IMR-90 (cell line): ENCODE results near the gene KCNMA1. TPM values are rescaled to one million over a fixed set of nuclear protein-coding genes. Genes with fewer than 3 reads are reported as not detected.

Experiments used
- ATAC-seq: fragments of 200-7000 bp; cut with Tn5 transposase; 2 replicates; pipeline ENCODE4 v1.9.1; 2020; ENCODE audit warnings: low read depth, mild to moderate bottlenecking, moderate library complexity
- BruUV-seq: library from RNA; stranded (reverse); fragments of 400-500 nt; replicated peaks from 2 replicates; lab custom pipeline; 2021; lab: Mats Ljungman, UMichigan
- CTCF ChIA-PET: fragments of 300-600 bp; formaldehyde crosslinking; extraction: SDS; loops from one replicate; lab custom pipeline; 2021; ENCODE audit warnings: antibody characterized with exemption; lab: Yijun Ruan, JAX
- POLR2A ChIA-PET: fragments of 300-600 bp; sonication (Branson Sonifier 250); formaldehyde crosslinking; loops from one replicate; lab custom pipeline; 2022; ENCODE audit warnings: antibody characterized with exemption; ENCODE audit not compliant: unreplicated experiment; lab: Charles Lee
- DNase-seq: peaks from one replicate; pipeline ENCODE4 v3.0.0; 2013
- H2AFZ ChIP-seq: replicated peaks from 2 replicates; pipeline ENCODE3; 2013; ENCODE audit warnings: low read length, mild to moderate bottlenecking; ENCODE audit not compliant: poor library complexity
- H2AK5ac ChIP-seq: 2 replicates; pipeline ENCODE4 v1.6.1; 2013; ENCODE audit warnings: low read depth, low read length, inconsistent platforms
- H2AK9ac ChIP-seq: replicated peaks from 2 replicates; pipeline ENCODE3; 2013; ENCODE audit warnings: mild to moderate bottlenecking, low read depth, low read length, moderate library complexity; ENCODE audit not compliant: poor library complexity
- H2BK120ac ChIP-seq: 2 replicates; pipeline ENCODE4 v1.6.1; 2013; ENCODE audit warnings: low read depth, low read length, inconsistent platforms
- H2BK15ac ChIP-seq: 3 replicates; pipeline ENCODE4 v1.6.1; 2013; ENCODE audit warnings: low read depth, low read length, inconsistent platforms
- H2BK20ac ChIP-seq: 2 replicates; pipeline ENCODE4 v1.6.1; 2013; ENCODE audit warnings: low read depth, mild to moderate bottlenecking, inconsistent platforms, low read length, moderate library complexity
- H2BK5ac ChIP-seq: 2 replicates; pipeline ENCODE4 v1.6.1; 2013; ENCODE audit warnings: mild to moderate bottlenecking, low read depth, low read length, inconsistent platforms; ENCODE audit not compliant: poor library complexity, severe bottlenecking
- H3K14ac ChIP-seq: replicated peaks from 2 replicates; pipeline ENCODE4 v1.6.1; 2013; ENCODE audit warnings: low read depth, low read length, inconsistent platforms
- H3K18ac ChIP-seq: 2 replicates; pipeline ENCODE4 v1.6.1; 2013; ENCODE audit warnings: low read depth, low read length, control low read depth
- H3K23ac ChIP-seq: 2 replicates; pipeline ENCODE4 v1.6.1; 2013; ENCODE audit warnings: low read depth, low read length, inconsistent platforms
- H3K27ac ChIP-seq: 2 replicates; pipeline ENCODE4 v1.5.1; 2013; ENCODE audit warnings: mild to moderate bottlenecking, control low read depth, low read length; ENCODE audit not compliant: insufficient read depth
- H3K27me3 ChIP-seq: 2 replicates; pipeline ENCODE4 v1.6.1; 2013; ENCODE audit warnings: low read length; ENCODE audit not compliant: control insufficient read depth, insufficient read depth
- H3K36me3 ChIP-seq: 2 replicates; pipeline ENCODE4 v1.6.1; 2013; ENCODE audit warnings: low read length, mixed read lengths; ENCODE audit not compliant: control insufficient read depth, insufficient read depth
- H3K4ac ChIP-seq: 2 replicates; pipeline ENCODE4 v1.6.1; 2013; ENCODE audit warnings: low read depth, low read length, inconsistent platforms
- H3K4me1 ChIP-seq: 2 replicates; pipeline ENCODE4 v1.6.1; 2013; ENCODE audit warnings: low read length, mixed read lengths; ENCODE audit not compliant: control insufficient read depth, insufficient read depth
- H3K4me2 ChIP-seq: 2 replicates; pipeline ENCODE4 v1.6.1; 2013; ENCODE audit warnings: low read depth, mild to moderate bottlenecking, control low read depth, low read length, moderate library complexity
- H3K4me3 ChIP-seq: 2 replicates; pipeline ENCODE4 v1.5.1; 2013; ENCODE audit warnings: low read depth, mild to moderate bottlenecking, control low read depth, low read length, moderate library complexity; ENCODE audit not compliant: insufficient read depth
- H3K56ac ChIP-seq: 2 replicates; pipeline ENCODE4 v1.6.1; 2013; ENCODE audit warnings: low read length, inconsistent platforms; ENCODE audit not compliant: insufficient read depth; ENCODE audit errors: extremely low read depth
- H3K79me1 ChIP-seq, 2 experiments: 2 replicates each; pipeline ENCODE4 v1.6.1; 2013; ENCODE audit warnings: low read length in 2 of 2, inconsistent platforms in 1 of 2, low read depth in 1 of 2
- H3K9ac ChIP-seq: 2 replicates; pipeline ENCODE4 v1.6.1; 2013; ENCODE audit warnings: low read depth, low read length, control low read depth
- H3K9me1 ChIP-seq: 2 replicates; pipeline ENCODE4 v1.6.1; 2013; ENCODE audit warnings: low read length, inconsistent platforms; ENCODE audit not compliant: insufficient read depth
- H3K9me3 ChIP-seq: 2 replicates; pipeline ENCODE4 v1.6.1; 2013; ENCODE audit warnings: low read length; ENCODE audit not compliant: control insufficient read depth, insufficient read depth
- H4K20me1 ChIP-seq: 2 replicates; pipeline ENCODE4 v1.6.1; 2013; ENCODE audit warnings: low read length, inconsistent platforms; ENCODE audit not compliant: insufficient read depth
- H4K5ac ChIP-seq: 2 replicates; pipeline ENCODE4 v1.6.1; 2013; ENCODE audit warnings: mild to moderate bottlenecking, low read depth, low read length, control low read depth
- H4K8ac ChIP-seq, 2 experiments: 2 replicates each; pipeline ENCODE4 v1.6.1; 2013; ENCODE audit warnings: low read depth in 2 of 2, low read length in 2 of 2, control low read depth in 1 of 2, inconsistent platforms in 1 of 2
- H4K91ac ChIP-seq: 2 replicates; pipeline ENCODE4 v1.6.1; 2013; ENCODE audit warnings: low read depth, low read length, inconsistent platforms; ENCODE audit not compliant: insufficient read depth
- CEBPB ChIP-seq: IDR thresholded peaks from 2 replicates; pipeline ENCODE4 v1.6.1; 2012; ENCODE audit warnings: low read depth, low read length, improper control_type of control experiment
- CHD1 ChIP-seq: IDR thresholded peaks from 2 replicates; pipeline ENCODE4 v1.6.1; 2012; ENCODE audit warnings: low read depth, low read length, improper control_type of control experiment
- FOS ChIP-seq: fragments of 150-350 bp; IDR thresholded peaks from 2 replicates; pipeline ENCODE4 v1.6.1; 2016; ENCODE audit warnings: low read depth, low read length
- MXI1 ChIP-seq: IDR thresholded peaks from 2 replicates; pipeline ENCODE4 v1.6.1; 2012; ENCODE audit warnings: low read depth, mild to moderate bottlenecking, low read length, moderate library complexity, borderline replicate concordance
- POLR2A ChIP-seq: IDR thresholded peaks from 2 replicates; pipeline ENCODE4 v1.6.1; 2012; ENCODE audit warnings: mild to moderate bottlenecking, low read depth, low read length
- RCOR1 ChIP-seq: IDR thresholded peaks from 2 replicates; pipeline ENCODE4 v1.6.1; 2012; ENCODE audit warnings: mild to moderate bottlenecking, low read length, improper control_type of control experiment; ENCODE audit not compliant: insufficient replicate concordance
- SMC3 ChIP-seq: fragments of 150-350 bp; IDR thresholded peaks from 2 replicates; pipeline ENCODE4 v1.6.1; 2016; ENCODE audit warnings: low read depth, mild to moderate bottlenecking, antibody characterized with exemption, low read length, moderate library complexity
- WGBS, 2 experiments: methylation state at CpG; one replicate each; pipeline versions ENCODE4 v1.1.5 to v1.1.7; 2013; ENCODE audit warnings: missing lambda C conversion rate in 2 of 2; ENCODE audit not compliant: insufficient read length in 1 of 2; ENCODE audit errors: extremely low coverage in 2 of 2; 5-methylcytosine and 5-hydroxymethylcytosine counted together
- dilution Hi-C: fragments of 300-500 bp; cut with HindIII; formaldehyde crosslinking; loops from one replicate; pipeline ENCODE4 v1.14.3; 2018; ENCODE audit warnings: low sequenced_read_pairs; ENCODE audit not compliant: unreplicated experiment
- in situ Hi-C: fragments of 300-500 bp; cut with MboI; formaldehyde crosslinking; loops from 3 replicates; pipeline ENCODE4 v1.14.3; 2019; ENCODE audit warnings: low sequenced_read_pairs, inconsistent platforms, mixed read lengths
- intact Hi-C: fragments of 100-400 bp; cut with micrococcal nuclease; formaldehyde crosslinking; loops from 2 replicates; pipeline ENCODE4 v1.10.0; 2022
- polyA plus RNA-seq, 3 experiments: library from polyadenylated mRNA; depleted of rRNA; stranded (reverse); fragments of >200 nt; gene quantifications; 2 replicates each; pipeline ENCODE4 v1.2.3, GENCODE V29; 2012; ENCODE audit warnings: low replicate concordance in 1 of 3
- total RNA-seq: library from RNA; depleted of rRNA; stranded (reverse); fragments of >200 nt; gene quantifications from 2 replicates; pipeline ENCODE4 v1.2.3, GENCODE V29; 2012
- TF ChIP-seq, protein P1 (sequence below): conservative IDR thresholded peaks from 2 replicates; pipeline ENCODE4 v1.5.1; 2012; ENCODE audit warnings: mild to moderate bottlenecking, low read depth, low read length, improper control_type of control experiment

Gene KCNMA1
- total and polyA plus RNA-seq, 2 of the 4 experiments (the other 2 are of a cell fraction), result 25.6 to 29.6 TPM

DNA sequence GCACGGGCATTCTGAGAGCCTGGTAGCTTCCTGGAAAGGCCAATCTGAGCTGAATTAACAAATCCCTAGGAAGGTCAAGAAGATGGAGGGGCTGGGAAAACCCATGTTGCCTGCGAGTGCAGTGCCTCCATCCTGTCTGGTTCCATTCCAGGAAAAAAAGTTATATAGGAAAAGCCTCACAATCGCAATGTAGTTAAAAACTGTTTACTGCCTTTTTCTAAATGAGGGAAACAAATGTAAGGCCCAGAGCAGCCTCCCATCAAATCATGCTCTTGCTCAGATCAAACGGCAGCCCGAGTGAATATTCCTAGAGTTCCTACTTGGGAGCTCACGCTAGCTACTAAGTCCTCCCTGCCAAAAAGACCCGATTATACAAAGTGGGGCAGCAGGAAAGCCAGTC lies 179.9 kb downstream of the KCNMA1 start:
- no peak overlapping the region for H2BK5ac ChIP-seq
- dilution Hi-C loops (no loop called here), intact Hi-C loops (no loop called here), in situ Hi-C loops (no loop called here)
- ChIA-PET POLR2A (no interaction called here), CTCF (no interaction called here)
- no peak overlapping the region for H2AK9ac ChIP-seq
- H4K91ac ChIP-seq, result no peak overlapping the region
- WGBS, 2 experiments, result 80% methylated on average over 3 of the region's 7 CpGs; no CpG with 5 or more reads in 1 of the 2 experiments
- H2AK5ac ChIP-seq, result no peak overlapping the region
- H4K5ac ChIP-seq, result no peak overlapping the region
- no peak overlapping the region for H3K56ac ChIP-seq
- H3K4ac ChIP-seq, result no peak overlapping the region
- no peaks in the 10 kb centered on the region for H3K36me3 ChIP-seq
- H2BK120ac ChIP-seq, result no peak overlapping the region
- no peak overlapping the region for H3K27ac ChIP-seq
- no peaks in the 10 kb centered on the region for H4K20me1 ChIP-seq
- no peak overlapping the region for H4K8ac ChIP-seq
- no peak overlapping the region for H3K18ac ChIP-seq
- DNase-seq (no peak), ATAC-seq (no peak)
- H3K9ac ChIP-seq, result no peak overlapping the region
- no peak overlapping the region for H3K4me2 ChIP-seq
- no peak overlapping the region for H2BK20ac ChIP-seq
- H3K4me3 ChIP-seq, result no peak overlapping the region
- BruUV-seq, result no TSS peak
- H3K9me1 ChIP-seq, result peaks cover 11% of the 10 kb centered on the region
- TF ChIP-seq, protein P1, sequence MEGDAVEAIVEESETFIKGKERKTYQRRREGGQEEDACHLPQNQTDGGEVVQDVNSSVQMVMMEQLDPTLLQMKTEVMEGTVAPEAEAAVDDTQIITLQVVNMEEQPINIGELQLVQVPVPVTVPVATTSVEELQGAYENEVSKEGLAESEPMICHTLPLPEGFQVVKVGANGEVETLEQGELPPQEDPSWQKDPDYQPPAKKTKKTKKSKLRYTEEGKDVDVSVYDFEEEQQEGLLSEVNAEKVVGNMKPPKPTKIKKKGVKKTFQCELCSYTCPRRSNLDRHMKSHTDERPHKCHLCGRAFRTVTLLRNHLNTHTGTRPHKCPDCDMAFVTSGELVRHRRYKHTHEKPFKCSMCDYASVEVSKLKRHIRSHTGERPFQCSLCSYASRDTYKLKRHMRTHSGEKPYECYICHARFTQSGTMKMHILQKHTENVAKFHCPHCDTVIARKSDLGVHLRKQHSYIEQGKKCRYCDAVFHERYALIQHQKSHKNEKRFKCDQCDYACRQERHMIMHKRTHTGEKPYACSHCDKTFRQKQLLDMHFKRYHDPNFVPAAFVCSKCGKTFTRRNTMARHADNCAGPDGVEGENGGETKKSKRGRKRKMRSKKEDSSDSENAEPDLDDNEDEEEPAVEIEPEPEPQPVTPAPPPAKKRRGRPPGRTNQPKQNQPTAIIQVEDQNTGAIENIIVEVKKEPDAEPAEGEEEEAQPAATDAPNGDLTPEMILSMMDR, result no peak
- TF ChIP-seq CHD1 (no peak), SMC3 (no peak), CEBPB (no peak), RCOR1 (no peak), FOS (no peak), POLR2A (no peak), MXI1 (no peak)
- no peak overlapping the region for H2BK15ac ChIP-seq
- H3K9me3 ChIP-seq, result no peaks in the 10 kb centered on the region
- H3K27me3 ChIP-seq, result no peaks in the 10 kb centered on the region
- no peaks in the 10 kb centered on the region; a peak in 1 of 4 replicates for H3K79me1 ChIP-seq
- no peak overlapping the region for H2AFZ ChIP-seq
- H3K23ac ChIP-seq, result no peak overlapping the region
- H3K14ac ChIP-seq, result no peak overlapping the region
- peaks cover 5% of the 10 kb centered on the region; the same call in 1 of the 2 replicates for H3K4me1 ChIP-seq
